DMS53 treated with DMSO at 0.1 percent for 48 hours (cell line): ENCODE data around the gene STRAP.
"Not testable (repeated sequence)": the region's sequence is repeated elsewhere in the genome, so short reads cannot be mapped to it uniquely, and the experiment has no call there.

Source experiments
- DNase-seq: peaks from one replicate; lab custom pipeline; 2025; ENCODE audit not compliant: unreplicated experiment; lab: John Stamatoyannopoulos, UW

STRAP gene

GRCh38 chr12:15919418-15919817, 37.2 kb downstream of the STRAP start:
- no peak for DNase-seq

DNA sequence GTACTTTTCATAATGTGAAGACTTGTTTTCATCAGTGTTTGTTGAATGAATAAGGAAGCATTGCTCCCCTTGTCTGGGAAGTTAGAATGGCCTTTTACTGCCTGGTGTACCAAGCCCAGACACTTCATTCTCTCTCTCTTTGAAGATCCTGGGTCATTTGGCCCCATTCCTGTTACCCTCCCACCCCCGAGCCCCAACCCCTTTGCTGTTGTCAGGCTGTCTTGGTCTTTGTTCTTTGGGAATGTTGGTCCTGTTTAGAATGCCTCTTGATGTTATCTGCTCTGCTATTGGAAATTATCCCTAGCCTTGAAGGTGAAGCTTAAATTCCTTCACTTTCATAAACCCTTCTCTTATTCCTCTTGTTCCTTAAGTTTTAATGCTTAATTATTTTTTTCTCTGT, 42.8 kb downstream of the STRAP start:
- no peak for DNase-seq

DNA sequence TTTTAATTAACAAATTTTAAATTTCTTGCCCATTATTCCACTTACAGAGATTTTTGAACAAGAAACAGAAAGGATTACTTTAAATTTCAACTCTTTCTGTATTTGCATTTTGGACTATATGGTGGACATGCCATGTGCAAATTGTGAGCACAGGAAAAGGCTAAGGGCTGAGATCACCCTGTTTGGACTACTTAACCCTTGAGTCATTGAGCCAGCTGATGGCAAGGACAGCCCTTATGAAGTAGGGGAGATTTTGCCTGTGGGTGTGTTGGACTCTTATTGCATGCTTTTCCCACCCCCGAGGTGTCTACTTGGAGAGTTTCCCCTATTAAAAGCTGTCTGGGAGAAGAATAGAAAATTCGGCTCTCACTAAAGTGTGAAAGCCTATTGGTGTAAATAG, 46.2 kb downstream of the STRAP start:
- no peak for DNase-seq

GRCh38 chr12:15928870-15929571, 46.8 kb downstream of the STRAP start:
- no peak for DNase-seq

DNA sequence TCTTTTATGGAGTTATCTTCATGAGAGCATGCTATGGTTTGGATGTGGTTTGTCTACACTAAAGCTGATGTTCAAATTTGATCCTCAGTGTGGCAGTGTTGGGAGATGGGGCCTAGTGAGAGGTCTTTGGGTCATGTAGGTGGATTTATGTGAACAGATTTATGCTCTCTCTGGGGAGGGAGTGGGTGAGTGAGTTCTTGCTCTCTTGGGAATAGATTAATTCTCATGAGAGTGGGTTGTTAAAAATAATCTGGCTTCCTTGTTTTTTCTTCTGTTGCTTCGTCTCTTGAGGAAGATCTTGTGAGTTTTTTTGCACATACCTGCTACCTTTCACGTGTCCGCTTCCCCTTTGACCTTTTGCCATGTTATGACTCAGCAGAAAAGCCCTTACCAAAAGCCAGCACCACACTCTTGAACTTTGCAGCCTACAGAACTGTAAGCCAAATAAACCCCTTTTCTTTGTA, 49.4 kb downstream of the STRAP start:
- no peak for DNase-seq

DNA sequence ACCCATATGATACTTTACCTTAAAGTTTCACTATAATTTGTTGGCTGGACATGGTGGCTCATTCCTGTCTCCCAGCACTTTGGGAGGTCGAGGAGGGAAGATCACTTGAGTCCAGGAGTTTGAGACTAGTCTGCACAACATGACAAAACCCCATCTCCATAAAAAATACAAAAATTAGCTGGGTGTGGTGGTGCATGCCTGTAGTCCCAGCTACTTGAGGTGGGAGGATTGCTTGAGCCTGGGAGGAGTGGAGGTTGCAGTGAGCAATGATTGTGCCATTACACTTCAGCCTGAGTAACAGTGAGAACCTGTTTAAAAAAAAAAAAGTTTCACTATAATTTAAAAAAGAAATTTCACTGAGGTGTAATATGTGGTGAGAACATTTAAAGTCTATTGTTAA, 50.1 kb downstream of the STRAP start:
- DNase-seq = no peak

GRCh38 chr12:15932971-15933370, 50.8 kb downstream of the STRAP start:
- DNase-seq = no peak

DNA sequence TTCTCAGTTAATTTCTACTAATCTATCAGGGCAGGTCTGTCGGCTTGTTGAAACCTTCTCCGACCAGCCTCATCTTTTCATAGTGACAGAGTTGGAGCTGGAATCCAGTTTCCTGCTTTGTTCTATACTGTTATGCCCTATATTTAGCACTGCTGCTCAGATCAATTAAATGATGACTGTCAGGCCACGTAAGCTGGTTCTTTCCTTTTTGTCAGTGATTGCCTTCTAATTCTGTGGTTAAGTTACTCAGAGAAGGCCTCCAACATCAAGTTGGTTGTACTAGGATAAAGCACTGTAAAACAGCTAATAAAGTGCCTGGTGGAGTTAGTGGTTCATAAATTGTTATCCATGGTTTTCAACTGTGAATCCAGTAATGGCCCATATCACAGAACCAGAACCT, 51.6 kb downstream of the STRAP start:
- DNase-seq = no peak

DNA sequence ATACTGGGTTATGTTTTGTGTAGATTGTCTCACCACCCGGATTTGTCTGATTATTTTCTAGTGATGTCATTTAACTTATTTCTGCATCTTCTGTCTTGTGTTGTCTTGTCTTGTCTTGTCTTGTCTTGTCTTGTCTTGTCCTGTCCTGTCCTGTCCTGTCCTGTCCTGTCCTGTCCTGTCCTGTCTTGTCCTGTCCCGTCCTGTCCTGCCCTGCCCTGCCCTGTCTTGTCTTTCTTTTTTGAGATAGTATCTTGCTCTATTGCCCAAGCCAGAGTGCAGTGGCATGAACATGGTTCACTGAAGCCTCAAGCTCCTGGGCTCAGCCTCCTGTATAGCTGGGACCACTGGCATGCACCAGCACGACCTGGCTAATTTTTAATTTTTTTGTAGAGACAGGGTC, 54.6 kb downstream of the STRAP start:
- DNase-seq = no peak

DNA sequence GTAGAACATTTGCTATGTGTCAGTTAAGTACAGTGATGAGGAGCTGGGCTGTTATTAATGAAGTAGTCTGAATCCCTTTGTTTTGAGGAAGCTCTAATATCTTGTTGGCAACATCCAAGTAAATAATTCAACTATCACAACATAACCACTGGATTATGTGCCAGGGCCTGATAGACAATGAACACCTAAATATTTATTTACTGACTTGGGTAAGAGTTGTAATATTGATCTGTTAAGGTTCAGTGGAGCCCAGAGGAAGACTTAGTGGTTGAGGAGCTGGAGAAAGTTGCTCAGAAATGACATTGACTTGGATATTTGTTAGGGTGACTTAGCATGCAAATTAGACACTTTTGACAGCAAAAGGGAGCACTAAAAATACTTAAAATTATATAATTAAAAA, 55.7 kb downstream of the STRAP start:
- DNase-seq = no peak

GRCh38 chr12:15939111-15939510, 56.9 kb downstream of the STRAP start:
- no peak for DNase-seq

GRCh38 chr12:15942475-15942874, 60.3 kb downstream of the STRAP start:
- DNase-seq = no peak

GRCh38 chr12:15943519-15943918, 61.3 kb downstream of the STRAP start:
- DNase-seq = not testable (repeated sequence)

DNA sequence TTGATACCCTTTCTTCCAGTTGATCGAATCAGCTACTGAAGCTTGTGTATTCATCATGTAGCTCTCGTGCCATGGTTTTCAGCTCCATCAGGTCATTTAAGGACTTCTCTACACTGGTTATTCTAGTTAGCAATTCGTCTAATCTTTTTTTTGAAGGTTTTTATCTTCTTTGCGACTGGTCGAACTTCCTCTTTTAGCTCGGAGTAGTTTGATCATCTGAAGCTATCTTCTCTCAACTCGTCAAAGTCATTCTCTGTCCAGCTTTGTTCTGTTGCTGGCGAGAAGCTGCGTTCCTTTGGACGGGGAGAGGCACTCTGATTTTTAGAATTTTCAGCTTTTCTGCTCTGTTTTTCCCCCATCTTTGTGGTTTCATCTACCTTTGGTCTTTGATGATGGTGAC, 66.3 kb downstream of the STRAP start:
- DNase-seq = not testable (repeated sequence)
